SK-N-SH (cell line): ENCODE data around the gene KDM6B. TPM values are rescaled to one million over a fixed set of nuclear protein-coding genes. Genes with fewer than 3 reads are reported as not detected.

Experiments used
- CTCF ChIA-PET: fragments of 300-600, 350-600 bp; formaldehyde crosslinking; extraction: SDS; loops from one replicate; lab custom pipeline; 2021; lab: Yijun Ruan, JAX
- POLR2A ChIA-PET: fragments of 350-600 bp; sonication (Branson Sonifier 250); formaldehyde crosslinking; extraction: SDS; loops from one replicate; lab custom pipeline; 2020; ENCODE audit warnings: antibody characterized with exemption, inconsistent platforms; lab: Yijun Ruan, JAX
- DNase-seq: peaks from one replicate; pipeline ENCODE4 v3.0.0; 2012
- H2AFZ ChIP-seq: fragments of 200-600 bp; sonication (generic); 2 replicates; pipeline ENCODE4 v1.8.1; 2016; ENCODE audit warnings: antibody characterized with exemption, mild to moderate bottlenecking, low read depth
- H3F3A ChIP-seq: fragments of 200-600 bp; sonication (generic); replicated peaks from 2 replicates; pipeline ENCODE3; 2016; ENCODE audit warnings: antibody characterized with exemption, mild to moderate bottlenecking; ENCODE audit not compliant: insufficient read depth
- H3K27ac ChIP-seq, 2 experiments: fragments of 200-500 bp in 1 of 2; fragments of 200-600 bp in 1 of 2; sonication (Bioruptor generic) in 1 of 2; sonication (generic), shearing (Covaris generic) in 1 of 2; 2 replicates each; pipeline versions ENCODE4 v1.5.1 to v1.6.1; 2014 to 2016; ENCODE audit warnings: low read depth in 2 of 2, inconsistent platforms in 1 of 2, low read length in 1 of 2, mild to moderate bottlenecking in 1 of 2, mixed read lengths in 1 of 2
- H3K27me3 ChIP-seq: fragments of 200-600 bp; sonication (generic), shearing (Covaris generic); 2 replicates; pipeline ENCODE4 v1.6.1; 2016; ENCODE audit warnings: mixed run types; ENCODE audit not compliant: insufficient read depth
- H3K36me3 ChIP-seq, 2 experiments: fragments of 200-500 bp in 1 of 2; fragments of 200-600 bp in 1 of 2; sonication (Bioruptor generic) in 1 of 2; sonication (generic) in 1 of 2; replicated peaks in 1 of 2; 2 replicates each; pipeline versions ENCODE3 to v1.5.1; 2014 to 2016; ENCODE audit warnings: low read length in 1 of 2, mild to moderate bottlenecking in 1 of 2; ENCODE audit not compliant: insufficient read depth in 2 of 2, control insufficient read depth in 1 of 2
- H3K4me1 ChIP-seq, 2 experiments: fragments of 200-500 bp in 1 of 2; fragments of 200-600 bp in 1 of 2; sonication (Bioruptor generic) in 1 of 2; sonication (generic), shearing (Covaris generic) in 1 of 2; 2 replicates each; pipeline versions ENCODE4 v1.5.1 to v1.6.1; 2014 to 2016; ENCODE audit warnings: low read depth in 1 of 2, low read length in 1 of 2, mixed run types in 1 of 2; ENCODE audit not compliant: insufficient read depth in 2 of 2, control insufficient read depth in 1 of 2
- H3K4me2 ChIP-seq: fragments of 200-600 bp; sonication (generic), shearing (Covaris generic); 2 replicates; pipeline ENCODE4 v1.6.1; 2017; ENCODE audit warnings: mixed run types
- H3K4me3 ChIP-seq, 2 experiments: fragments of 200-500 bp in 1 of 2; fragments of 200-600 bp in 1 of 2; sonication (Bioruptor generic) in 1 of 2; sonication (generic), shearing (Covaris generic) in 1 of 2; 2 replicates each; pipeline versions ENCODE4 v1.5.1 to v1.8.1; 2014 to 2016; ENCODE audit warnings: low read depth in 2 of 2, inconsistent platforms in 1 of 2, low read length in 1 of 2, mild to moderate bottlenecking in 1 of 2, mixed read lengths in 1 of 2, moderate library complexity in 1 of 2
- H3K79me2 ChIP-seq: fragments of 200-600 bp; sonication (generic); 2 replicates; pipeline ENCODE4 v1.8.1; 2017; ENCODE audit warnings: mild to moderate bottlenecking; ENCODE audit not compliant: insufficient read depth
- H3K9ac ChIP-seq: fragments of 200-600 bp; sonication (generic); 2 replicates; pipeline ENCODE4 v1.6.1; 2017; ENCODE audit warnings: mixed run types
- H3K9me2 ChIP-seq: fragments of 200-600 bp; sonication (generic); 2 replicates; pipeline ENCODE4 v1.6.1; 2017; ENCODE audit warnings: mixed run types
- H3K9me3 ChIP-seq: fragments of 200-600 bp; sonication (generic); 2 replicates; pipeline ENCODE4 v1.6.1; 2017; ENCODE audit warnings: mixed run types, mild to moderate bottlenecking, moderate library complexity
- H4K20me1 ChIP-seq: fragments of 200-600 bp; sonication (generic); 2 replicates; pipeline ENCODE4 v1.6.1; 2017; ENCODE audit warnings: mild to moderate bottlenecking, mixed run types; ENCODE audit not compliant: insufficient read depth
- CTCF ChIP-seq: fragments of 200-600 bp; sonication (generic); IDR thresholded peaks from 2 replicates; pipeline ENCODE4 v1.6.1; 2017; ENCODE audit warnings: antibody characterized with exemption, mild to moderate bottlenecking, moderate library complexity
- EP300 ChIP-seq, 2 experiments: IDR thresholded peaks; 2 replicates each; pipeline versions ENCODE4 v1.4.0 to v1.6.1; 2012; ENCODE audit warnings: borderline replicate concordance in 1 of 2, low read depth in 1 of 2, low read length in 1 of 2
- EZH2phosphoT487 ChIP-seq: fragments of 200-600 bp; sonication (generic); IDR thresholded peaks from 2 replicates; pipeline ENCODE4 v1.6.1; 2017; ENCODE audit warnings: low read depth, mixed run types, mild to moderate bottlenecking, antibody characterized with exemption, moderate library complexity, borderline replicate concordance
- FOSL2 ChIP-seq: IDR thresholded peaks from 2 replicates; pipeline ENCODE4 v1.4.0; 2012; ENCODE audit warnings: low read depth, mild to moderate bottlenecking, moderate library complexity, borderline replicate concordance
- FOXJ3 ChIP-seq: sonication (generic); formaldehyde crosslinking; IDR thresholded peaks from 2 replicates; pipeline ENCODE4 v1.5.1; 2020; ENCODE audit warnings: mild to moderate bottlenecking, missing genetic modification reagents
- GABPA ChIP-seq: IDR thresholded peaks from 2 replicates; pipeline ENCODE4 v1.4.0; 2012; ENCODE audit warnings: low read depth, mild to moderate bottlenecking
- GATA2 ChIP-seq: sonication (generic); formaldehyde crosslinking; IDR thresholded peaks from 2 replicates; pipeline ENCODE4 v1.5.0; 2020; ENCODE audit warnings: mild to moderate bottlenecking, missing genetic modification reagents
- IRF3 ChIP-seq: fragments of 150-350 bp; IDR thresholded peaks from 2 replicates; pipeline ENCODE4 v1.6.1; 2016; ENCODE audit warnings: mild to moderate bottlenecking, low read depth, low read length
- MAX ChIP-seq: IDR thresholded peaks from 2 replicates; pipeline ENCODE4 v1.4.0; 2012; ENCODE audit warnings: low read depth
- MEF2A ChIP-seq: IDR thresholded peaks from 2 replicates; pipeline ENCODE4 v1.4.0; 2012; ENCODE audit warnings: low read depth, borderline replicate concordance
- NFIC ChIP-seq: IDR thresholded peaks from 2 replicates; pipeline ENCODE4 v1.4.0; 2012; ENCODE audit warnings: borderline replicate concordance
- PBX3 ChIP-seq: IDR thresholded peaks from 2 replicates; pipeline ENCODE4; 2012
- POLR2AphosphoS5 ChIP-seq: IDR thresholded peaks from 2 replicates; pipeline ENCODE4 v1.6.1; 2012; ENCODE audit warnings: low read depth, low read length
- RAD21 ChIP-seq: IDR thresholded peaks from 2 replicates; pipeline ENCODE4 v1.6.1; 2012; ENCODE audit warnings: mild to moderate bottlenecking, low read length
- RCOR1 ChIP-seq: fragments of 150-350 bp; IDR thresholded peaks from 2 replicates; pipeline ENCODE4 v1.6.1; 2017; ENCODE audit warnings: antibody characterized with exemption, low read length
- REST ChIP-seq: IDR thresholded peaks from 2 replicates; pipeline ENCODE4 v1.6.1; 2012; ENCODE audit warnings: mild to moderate bottlenecking, low read depth, low read length, moderate library complexity
- RXRA ChIP-seq: IDR thresholded peaks from 2 replicates; pipeline ENCODE4 v1.4.0; 2012; ENCODE audit warnings: low read depth, mild to moderate bottlenecking, borderline replicate concordance
- SIN3A ChIP-seq: IDR thresholded peaks from 2 replicates; pipeline ENCODE4 v1.6.1; 2012; ENCODE audit warnings: low read depth, mild to moderate bottlenecking, low read length, moderate library complexity, borderline replicate concordance
- SMC3 ChIP-seq: IDR thresholded peaks from 2 replicates; pipeline ENCODE4 v1.6.1; 2012; ENCODE audit warnings: low read depth, low read length, improper control_type of control experiment
- TEAD4 ChIP-seq: IDR thresholded peaks from 2 replicates; pipeline ENCODE4 v1.4.0; 2012; ENCODE audit warnings: mild to moderate bottlenecking, borderline replicate concordance; ENCODE audit not compliant: insufficient read depth
- USF1 ChIP-seq: IDR thresholded peaks from 2 replicates; pipeline ENCODE4 v1.4.0; 2012; ENCODE audit warnings: low read depth, borderline replicate concordance
- YY1 ChIP-seq: IDR thresholded peaks from 2 replicates; pipeline ENCODE4 v1.4.0; 2012; ENCODE audit warnings: low read depth, mild to moderate bottlenecking
- WGBS: methylation state at CpG from one replicate; pipeline ENCODE4 v1.1.6; 2017; ENCODE audit warnings: low lambda C conversion rate; 5-methylcytosine and 5-hydroxymethylcytosine counted together
- polyA plus RNA-seq, 3 experiments: library from polyadenylated mRNA; depleted of rRNA; stranded (reverse); fragments of >200 nt; gene quantifications; 2 replicates each; pipeline ENCODE4 v1.2.3, GENCODE V29; 2012

KDM6B gene
- polyA plus RNA-seq, 1 of the 3 experiments (the other 2 are of a cell fraction) = 2.6 TPM

- no peak for DNase-seq
These were observed 24.4 kb downstream of the KDM6B start for GRCh38 chr17:7858522-7858810.

More at GRCh38 chr17:7858522-7858810, 24.4 kb downstream of the KDM6B start:
- Histone ChIP-seq H3K79me2 (peaks cover 17% of the 10 kb centered on the region; the same call in 1 of the 2 replicates), H3K27ac (peak overlapping the region; percentile 93 to 100), H3K27me3 (no peaks in the 10 kb centered on the region), H3K9ac (peak overlapping the region; percentile 79), H3K4me2 (peak overlapping the region; percentile 91), H2AFZ (peak overlapping the region; percentile 73; the same call in 1 of the 2 replicates), H4K20me1 (no peaks in the 10 kb centered on the region; the same call in 1 of the 2 replicates), H3K36me3 (peaks cover 0 to 38% of the 10 kb centered on the region in 2 experiments), H3K9me3 (no peaks in the 10 kb centered on the region), H3K4me1 (peaks cover 23 to 37% of the 10 kb centered on the region in 2 experiments; a peak in 3 of 4 replicates), H3F3A (peaks cover 16% of the 10 kb centered on the region), H3K9me2 (no peaks in the 10 kb centered on the region), H3K4me3 (peak overlapping the region; percentile 72 to 77)
- no peak for TF ChIP-seq REST
- TF ChIP-seq FOSL2 = no peak
- TF ChIP-seq YY1 = 0 out of 2 replicates have a peak, but pooled peaks have one; percentile 44
- TF ChIP-seq SMC3 = peak; percentile 29
- no peak for TF ChIP-seq USF1
- TF ChIP-seq CTCF = peak; percentile 52
- TF ChIP-seq RCOR1 = no peak
- TF ChIP-seq GATA2 (CRISPR knock-in tag) = no peak
- TF ChIP-seq SIN3A = no peak
- no peak for TF ChIP-seq MAX
- no peak for TF ChIP-seq PBX3
- TF ChIP-seq EP300 (IDR thresholded peaks at IDR 0.05; ENCODE audit: borderline replicate concordance in 1 of 2, low read depth in 1 of 2, low read length in 1 of 2) = no peak
- no peak for TF ChIP-seq NFIC
- TF ChIP-seq FOXJ3 = no peak
- TF ChIP-seq EZH2phosphoT487 = no peak
- TF ChIP-seq TEAD4 = no peak
- TF ChIP-seq RXRA = no peak
- no peak for TF ChIP-seq IRF3
- TF ChIP-seq RAD21 = peak; percentile 30
- no peak for TF ChIP-seq GABPA
- no peak for TF ChIP-seq POLR2AphosphoS5
- no peak for TF ChIP-seq MEF2A
- WGBS = 39% methylated on average over 20 of the region's 20 CpGs
- ChIA-PET POLR2A (interaction anchor here (0.7 kb wide), 1 partner anchor 16 kb away, joined by 3 read pairs; no protein-coding TSS in a partner anchor), CTCF (interaction anchor here (0.6 to 9.9 kb wide), 12 partner anchors 23 to 201 kb away, joined by 3 to 143 read pairs (median 5); partner anchors contain the start of gene KDM6B)
